GM18499 (cell line): ENCODE measurements around the gene TNFAIP3.

Experiments used
- ATAC-seq: cut with Tn5 transposase; IDR thresholded peaks from one replicate; pipeline ENCODE4 v1.9.1; 2021; ENCODE audit warnings: moderate number of reproducible peaks; ENCODE audit not compliant: insufficient read depth, unreplicated experiment

Gene TNFAIP3

DNA sequence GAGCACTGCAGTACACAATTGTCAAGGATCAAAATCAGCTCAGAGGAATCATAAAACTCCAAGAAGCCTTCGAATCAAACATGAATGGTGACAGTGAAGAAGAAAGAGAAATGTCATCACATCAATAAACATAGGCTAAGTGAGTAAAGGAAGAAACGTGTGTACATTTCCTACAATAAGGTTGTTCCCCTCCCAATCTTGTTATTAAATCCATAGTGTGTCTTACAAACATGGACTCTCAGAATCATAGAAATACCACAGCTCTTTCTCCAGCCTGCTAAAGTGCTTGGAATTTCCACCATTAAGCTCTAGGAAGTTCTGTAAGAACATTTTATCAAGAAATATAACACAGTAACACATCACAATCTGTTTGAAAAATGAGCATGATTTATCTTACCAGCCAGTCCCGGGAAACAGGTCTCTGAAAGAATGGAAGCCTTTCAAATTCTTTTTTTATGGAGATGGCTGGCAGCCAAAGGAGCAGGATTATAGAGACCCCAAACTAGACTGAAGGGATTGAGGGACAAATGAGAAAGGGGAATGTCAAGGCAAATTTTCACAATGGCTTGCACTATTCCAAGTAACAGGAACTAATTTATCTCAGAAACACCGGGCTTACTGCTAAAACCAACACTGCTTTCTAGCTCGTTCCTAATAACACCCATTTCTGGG lies 4.5 kb upstream of the TNFAIP3 start:
- ATAC-seq, result no peak

- no peak for ATAC-seq
Observed at GRCh38 chr6:137863091-137863797, 3.8 kb upstream of the TNFAIP3 start.

DNA sequence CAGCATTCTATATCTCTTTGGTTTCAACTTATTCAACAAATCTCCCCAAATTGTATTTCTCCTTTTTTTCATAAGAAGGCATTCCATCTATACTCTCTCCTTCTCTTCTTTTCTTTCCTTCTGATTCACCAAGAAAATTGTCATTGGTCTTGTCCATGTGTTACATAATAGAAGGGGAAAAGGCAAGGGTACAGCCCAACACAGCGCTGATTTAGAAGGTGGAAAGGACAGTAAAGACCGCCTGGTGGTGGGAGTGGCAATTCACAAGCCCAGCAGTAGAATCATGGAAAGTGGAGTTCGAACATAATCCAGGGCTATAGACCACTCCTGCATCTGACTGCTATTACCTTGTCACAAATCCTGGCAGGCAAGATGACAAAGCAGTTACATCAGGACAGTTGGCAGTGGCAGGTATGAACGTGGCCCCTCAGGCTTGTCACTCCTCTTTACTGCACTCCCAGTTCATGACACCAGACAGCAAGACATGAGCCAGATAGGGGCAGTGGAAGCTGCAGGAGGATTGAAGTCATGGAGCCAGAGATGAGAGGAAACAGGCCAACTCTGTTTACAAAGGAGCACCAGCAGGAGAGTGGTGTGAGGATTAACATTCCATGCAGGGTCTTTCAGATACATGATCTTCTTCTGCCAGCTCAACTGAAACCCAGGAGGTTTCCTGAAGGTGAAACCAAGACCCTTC lies 2.1 kb upstream of the TNFAIP3 start:
- no peak for ATAC-seq

- peak; percentile 12 for ATAC-seq
Observed at GRCh38 chr6:137866200-137866913, 702 bp upstream of the TNFAIP3 start.

- ATAC-seq, result no peak
Observed at GRCh38 chr6:137867685-137868509, 838 bp downstream of the TNFAIP3 start.

DNA sequence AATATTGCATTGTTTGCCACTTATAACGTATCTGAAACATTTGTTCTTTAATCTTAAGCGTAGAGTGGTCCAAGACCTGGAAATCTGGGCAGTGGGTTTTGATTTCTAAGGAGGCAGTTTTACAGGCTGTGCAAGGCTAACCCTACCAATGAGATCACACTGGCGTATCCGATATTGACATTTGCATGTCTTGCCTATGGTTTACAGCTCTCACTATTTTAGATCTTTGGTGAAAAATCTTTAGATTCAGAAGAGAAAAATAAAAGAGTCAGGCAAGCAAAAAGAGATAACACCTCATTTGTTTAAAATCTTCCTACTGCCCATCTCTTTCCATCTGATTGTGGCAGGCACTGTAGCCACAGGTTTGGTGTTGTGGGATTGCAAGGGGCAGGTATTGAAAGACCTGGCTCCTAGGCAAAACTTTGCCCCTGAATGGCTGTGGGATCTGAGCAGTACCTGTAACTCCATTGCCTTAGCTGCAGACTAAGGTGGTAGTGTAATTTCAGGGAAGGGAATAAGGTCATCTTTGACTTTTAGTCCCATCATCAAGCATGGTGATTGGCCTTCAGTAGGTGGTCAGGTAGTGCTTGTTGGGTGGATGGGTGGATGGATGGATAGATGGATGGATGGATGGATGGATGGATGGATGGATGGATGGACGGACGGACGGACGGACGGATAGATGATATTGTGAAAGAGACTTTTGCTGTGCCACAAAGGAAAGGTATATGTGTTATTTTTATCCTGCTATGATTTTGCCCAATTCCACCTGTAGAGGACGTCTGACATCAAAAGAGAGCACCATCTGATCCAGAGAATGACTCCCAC lies 1.9 kb downstream of the TNFAIP3 start:
- no peak for ATAC-seq

DNA sequence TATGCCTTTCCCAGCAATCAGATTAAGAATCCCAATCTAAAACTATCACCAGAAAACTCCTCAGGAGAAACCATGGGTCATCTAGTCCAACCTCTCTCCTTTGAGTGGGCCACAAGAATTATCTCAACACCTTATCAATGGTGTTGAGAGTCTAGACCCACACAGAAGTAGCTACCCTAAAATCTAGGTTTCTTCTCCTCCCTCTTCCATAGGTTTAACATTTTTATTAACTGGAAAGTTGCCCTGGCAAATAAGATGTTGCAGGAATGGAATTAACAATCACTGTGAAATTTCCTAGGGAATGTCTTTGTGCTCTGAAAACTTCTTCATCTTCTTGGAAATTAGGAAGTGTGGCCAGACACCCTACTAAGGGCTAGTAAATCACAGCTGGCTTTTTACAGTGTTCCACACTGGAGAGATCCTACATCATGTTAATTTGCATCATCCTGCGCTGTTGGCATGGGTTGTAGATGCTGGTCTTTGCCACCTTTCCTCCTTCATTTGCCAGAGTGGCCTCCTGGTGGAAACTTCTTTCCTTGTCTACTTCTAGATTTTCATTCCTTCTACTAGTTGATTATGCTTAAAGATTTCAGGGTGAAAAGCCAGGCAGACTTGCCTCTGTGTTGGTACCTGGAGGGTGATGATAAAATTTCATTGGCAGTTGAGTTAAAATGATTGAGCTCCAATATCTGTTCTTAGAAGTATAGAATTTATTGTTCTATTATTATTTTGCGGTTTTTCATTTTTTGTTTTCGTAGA lies 2.7 kb downstream of the TNFAIP3 start:
- ATAC-seq, result no peak

DNA sequence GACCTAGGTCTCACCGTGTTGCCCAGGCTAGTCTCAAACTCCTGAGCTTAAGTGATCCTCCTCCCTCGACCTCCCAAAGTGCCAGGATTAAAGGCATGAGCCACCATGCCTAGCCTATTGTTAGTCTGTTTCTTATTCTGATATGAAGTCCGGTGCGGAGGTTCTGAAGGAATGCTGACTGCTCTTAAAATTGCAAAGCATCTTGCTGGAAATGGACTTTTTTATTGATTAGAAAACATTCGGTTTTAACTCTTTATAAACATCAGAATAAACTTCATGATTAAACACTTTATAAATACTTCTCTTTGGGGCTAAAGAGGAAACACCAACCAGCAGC lies 3.2 kb downstream of the TNFAIP3 start:
- no peak for ATAC-seq

GRCh38 chr6:137870744-137871247 lies 3.7 kb downstream of the TNFAIP3 start:
- no peak for ATAC-seq

DNA sequence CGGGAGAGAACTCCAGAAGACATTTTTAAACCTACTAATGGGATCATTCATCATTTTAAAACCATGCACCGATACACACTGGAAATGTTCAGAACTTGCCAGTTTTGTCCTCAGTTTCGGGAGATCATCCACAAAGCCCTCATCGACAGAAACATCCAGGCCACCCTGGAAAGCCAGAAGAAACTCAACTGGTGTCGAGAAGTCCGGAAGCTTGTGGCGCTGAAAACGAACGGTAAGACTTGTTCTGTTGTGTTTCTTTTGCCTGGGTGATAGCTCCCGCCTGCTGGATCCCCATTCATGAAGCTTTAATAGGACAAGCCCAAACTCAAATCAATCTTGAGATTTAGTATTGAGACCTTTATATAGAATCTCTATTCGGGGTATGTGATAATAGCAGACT lies 4.2 kb downstream of the TNFAIP3 start:
- ATAC-seq, result no peak

DNA sequence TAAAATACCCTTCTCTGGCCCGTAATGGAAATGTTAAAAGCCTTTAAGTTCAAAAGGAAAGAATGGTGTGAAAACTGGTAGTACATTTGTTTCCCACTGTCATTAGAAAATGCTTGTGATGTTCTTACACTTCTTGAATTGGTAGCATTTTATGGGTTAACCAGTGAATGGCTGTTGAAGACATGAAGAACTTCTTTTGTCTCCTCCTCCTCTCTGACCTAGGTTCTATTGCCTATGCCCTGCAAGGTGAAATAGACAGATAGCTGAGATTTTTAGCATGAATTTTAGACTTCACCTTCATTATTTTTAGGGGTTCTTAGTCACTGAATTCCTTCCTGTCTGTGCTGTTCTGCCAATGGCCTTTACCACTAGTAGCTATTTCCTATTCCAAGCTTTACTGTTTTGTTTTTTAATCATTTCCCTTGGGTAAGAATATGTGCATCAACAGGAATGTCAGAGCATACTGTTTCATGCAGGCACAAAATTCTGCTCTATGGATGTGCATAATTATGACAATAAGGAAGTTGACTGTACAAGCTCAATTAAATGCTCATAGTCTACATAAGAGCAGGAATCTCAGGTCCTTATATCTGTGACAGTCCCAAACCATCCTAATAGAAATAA lies 4.9 kb downstream of the TNFAIP3 start:
- ATAC-seq, result no peak

- no peak for ATAC-seq
Observed at GRCh38 chr6:137872581-137873115, 5.6 kb downstream of the TNFAIP3 start.

- no peak for ATAC-seq
Observed at GRCh38 chr6:137873273-137873762, 6.3 kb downstream of the TNFAIP3 start.

DNA sequence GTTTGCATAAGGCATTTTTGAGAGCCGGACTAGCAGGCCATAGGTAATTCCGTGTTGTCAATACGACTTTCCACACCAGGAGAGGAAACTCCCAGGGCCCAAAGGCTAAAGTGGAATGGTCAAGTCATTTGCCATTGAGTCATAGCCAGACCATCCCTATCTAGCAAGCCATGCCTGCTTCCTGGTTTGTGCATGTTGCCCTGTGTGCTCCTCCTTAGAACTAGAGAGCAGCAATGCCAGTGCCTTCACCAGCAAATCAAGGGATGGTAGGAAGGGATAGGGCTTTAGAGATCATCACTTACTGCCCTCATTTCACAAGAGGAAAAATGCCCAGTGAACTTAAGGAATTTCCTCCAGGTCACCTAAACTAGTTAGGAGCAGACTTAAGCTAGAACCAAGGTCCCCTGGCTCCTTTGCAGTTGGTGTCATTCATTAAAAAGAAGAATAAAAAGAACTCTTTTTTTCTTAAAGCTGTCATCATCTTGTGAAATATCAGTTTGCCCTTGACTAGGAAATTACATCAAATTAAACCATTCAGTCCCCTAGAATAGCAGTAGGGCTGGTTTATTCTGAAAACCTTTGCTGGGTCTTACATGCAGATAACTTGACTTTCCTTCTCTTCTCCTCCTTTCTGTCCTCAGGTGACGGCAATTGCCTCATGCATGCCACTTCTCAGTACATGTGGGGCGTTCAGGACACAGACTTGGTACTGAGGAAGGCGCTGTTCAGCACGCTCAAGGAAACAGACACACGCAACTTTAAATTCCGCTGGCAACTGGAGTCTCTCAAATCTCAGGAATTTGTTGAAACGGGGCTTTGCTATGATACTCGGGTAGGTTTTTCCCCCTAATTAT lies 7.4 kb downstream of the TNFAIP3 start:
- no peak for ATAC-seq

- ATAC-seq, result no peak
Observed at GRCh38 chr6:137875058-137875520, 8.0 kb downstream of the TNFAIP3 start.

- no peak for ATAC-seq
Observed at GRCh38 chr6:137875606-137876005, 8.5 kb downstream of the TNFAIP3 start.
